ENCODE results near the gene VTCN1. TPM values are rescaled to one million over a fixed set of nuclear protein-coding genes. Genes with fewer than 3 reads are reported as not detected.
A peak's percentile ranks its signal among the peaks of the same experiment; 100 is the strongest.
"Not testable (repeated sequence)": the region's sequence is repeated elsewhere in the genome, so short reads cannot be mapped to it uniquely, and the experiment has no call there.

Gene VTCN1
- not detected for total RNA-seq
- long read RNA-seq, donor 1 = 0 reads
- long read RNA-seq, donor 2 = 0 reads

- H3K9me3 ChIP-seq = no peaks in the 10 kb centered on the region
- H3K36me3 ChIP-seq (ENCODE audit: low read depth) = no peaks in the 10 kb centered on the region
- no peak within 1 kb of the TSS for H3K4me3 ChIP-seq
- peak; percentile 16 to 47 (median 36) for DNase-seq
- intact Hi-C loops (cut with DNase I, micrococcal nuclease) = no loop called here
- H3K4me1 ChIP-seq (ENCODE audit: low read depth) = no peaks in the 10 kb centered on the region
- ATAC-seq = peak; percentile 95
- no peak for TF ChIP-seq CTCF (IDR thresholded peaks at IDR 0.05)
These were observed at the start of gene VTCN1 for GRCh38 chr1:117210831-117211261. Gene VTCN1 (minus strand): TSS chr1:117210927. CDS start chr1:117210855, 72 bp downstream.

DNA sequence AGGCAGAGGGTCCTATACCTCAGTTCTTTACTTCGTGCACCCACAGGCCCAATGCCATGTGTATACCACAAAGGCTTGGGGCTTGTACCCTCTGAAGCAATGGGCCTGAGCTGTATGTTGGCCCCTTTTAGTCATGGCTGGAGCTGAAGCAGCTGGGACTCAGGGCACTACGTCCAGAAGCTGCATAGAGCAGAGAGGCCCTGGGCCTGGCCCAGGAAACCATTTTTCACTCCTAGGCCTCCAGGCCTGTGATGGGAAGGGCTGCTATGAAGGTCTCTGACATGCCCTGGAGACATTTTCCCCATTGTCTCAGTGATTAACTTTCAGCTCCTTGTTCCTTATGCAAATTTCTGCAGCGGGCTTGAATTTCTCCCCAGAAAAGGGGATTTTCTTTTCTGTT, 48.1 kb upstream of the VTCN1 start:
- ATAC-seq (no peak), DNase-seq (no peak)
- no peak for TF ChIP-seq CTCF (IDR thresholded peaks at IDR 0.05)
- no peaks in the 10 kb centered on the region for H3K36me3 ChIP-seq (ENCODE audit: low read depth)
- H3K4me1 ChIP-seq (ENCODE audit: low read depth) = no peaks in the 10 kb centered on the region
- intact Hi-C loops (cut with DNase I, micrococcal nuclease) = no loop called here
- no peaks in the 10 kb centered on the region for H3K9me3 ChIP-seq
- H3K4me3 ChIP-seq = no peak overlapping the region

DNA sequence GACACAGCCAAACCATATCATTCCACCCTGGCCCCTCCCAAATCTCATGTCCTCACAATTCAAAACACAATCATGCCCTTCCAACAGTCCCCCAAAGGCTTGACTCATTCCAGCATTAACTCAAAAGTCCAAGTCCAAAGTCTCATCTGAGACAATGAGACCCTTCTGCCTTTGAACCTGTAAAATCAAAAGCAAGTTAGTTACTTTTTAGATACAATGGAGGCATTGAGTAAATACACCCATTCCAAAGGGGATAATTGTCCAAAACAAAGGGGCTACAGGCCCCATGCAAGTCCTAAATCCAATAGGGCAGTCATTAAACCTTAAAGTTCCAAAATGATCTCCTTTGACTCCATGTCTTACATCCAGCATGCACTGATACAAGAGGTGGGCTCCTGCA, 47.3 kb upstream of the VTCN1 start:
- DNase-seq; H3K36me3 ChIP-seq (ENCODE audit: low read depth); H3K9me3 ChIP-seq; intact Hi-C loops (cut with DNase I, micrococcal nuclease); ATAC-seq; H3K4me1 ChIP-seq (ENCODE audit: low read depth); H3K4me3 ChIP-seq: not testable (repeated sequence)

DNA sequence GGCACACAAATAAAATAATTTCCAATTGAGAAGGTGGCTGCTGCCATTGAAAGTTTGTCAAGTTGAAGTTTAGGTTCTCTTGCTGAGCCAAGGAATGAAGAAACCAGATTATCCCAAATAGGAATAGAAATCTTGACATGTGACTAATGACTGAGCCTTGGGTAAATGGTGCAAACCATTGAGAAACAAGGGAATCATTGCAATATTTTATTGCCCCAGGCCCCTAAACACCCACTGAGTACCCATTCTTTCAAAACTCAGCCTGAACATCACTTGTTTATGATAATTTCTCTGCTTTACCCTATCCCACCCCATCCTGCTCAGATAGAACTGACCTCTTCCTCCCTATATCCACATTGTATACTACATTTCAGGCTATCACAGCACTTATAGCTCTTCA, 46.6 kb upstream of the VTCN1 start:
- H3K9me3 ChIP-seq = no peaks in the 10 kb centered on the region
- DNase-seq = no peak
- H3K4me1 ChIP-seq (ENCODE audit: low read depth) = no peaks in the 10 kb centered on the region
- intact Hi-C loops (cut with DNase I, micrococcal nuclease) = no loop called here
- no peak overlapping the region for H3K4me3 ChIP-seq
- no peak for ATAC-seq
- no peaks in the 10 kb centered on the region for H3K36me3 ChIP-seq (ENCODE audit: low read depth)
- no peak for TF ChIP-seq CTCF (IDR thresholded peaks at IDR 0.05)

DNA sequence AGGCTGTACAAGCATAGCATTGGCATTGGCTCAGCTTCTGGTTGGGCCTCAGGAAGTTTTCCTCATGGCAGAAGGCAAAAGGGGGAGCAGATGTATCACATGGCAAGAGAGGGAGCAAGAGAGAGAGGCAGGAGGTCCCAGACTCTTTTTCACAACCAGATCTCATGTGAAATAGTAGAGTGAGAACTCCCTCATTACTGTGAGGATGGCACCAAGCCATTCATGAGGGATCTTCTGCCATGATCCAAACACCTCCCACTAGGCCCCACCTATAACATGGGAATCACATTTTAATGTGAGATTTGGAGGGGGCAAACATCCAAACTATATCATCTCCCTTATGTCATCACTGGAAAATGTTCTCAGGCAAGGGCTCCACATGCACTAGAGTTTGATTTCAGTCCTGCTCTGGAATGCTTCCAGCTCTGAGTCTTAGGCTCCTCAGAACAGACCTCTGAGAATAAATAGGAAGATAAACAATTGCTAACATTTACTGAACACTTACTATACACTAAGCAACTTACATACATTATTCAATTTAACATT, 39.4 kb upstream of the VTCN1 start:
- intact Hi-C loops (cut with DNase I, micrococcal nuclease) = no loop called here
- no peaks in the 10 kb centered on the region for H3K9me3 ChIP-seq
- H3K36me3 ChIP-seq (ENCODE audit: low read depth) = no peaks in the 10 kb centered on the region
- no peak overlapping the region for H3K4me3 ChIP-seq
- no peak for TF ChIP-seq CTCF (IDR thresholded peaks at IDR 0.05)
- ATAC-seq = no peak
- no peak for DNase-seq
- H3K4me1 ChIP-seq (ENCODE audit: low read depth) = no peaks in the 10 kb centered on the region

- H3K36me3 ChIP-seq (ENCODE audit: low read depth) = no peaks in the 10 kb centered on the region
- no peak for ATAC-seq
- TF ChIP-seq CTCF (IDR thresholded peaks at IDR 0.05) = no peak
- DNase-seq = no peak
- intact Hi-C loops (cut with DNase I, micrococcal nuclease) = no loop called here
- no peaks in the 10 kb centered on the region for H3K4me1 ChIP-seq (ENCODE audit: low read depth)
- no peak overlapping the region for H3K4me3 ChIP-seq
- H3K9me3 ChIP-seq = no peaks in the 10 kb centered on the region
These were observed 34.2 kb upstream of the VTCN1 start for GRCh38 chr1:117244971-117245370.
